Central memory CD8-positive, alpha-beta T cell (primary cell): ENCODE results near the gene CCDC73.
A peak's percentile ranks its signal among the peaks of the same experiment; 100 is the strongest.
"Not testable (repeated sequence)": the region's sequence is repeated elsewhere in the genome, so short reads cannot be mapped to it uniquely, and the experiment has no call there.

ENCODE experiments used
- ATAC-seq: fragments of 150-1000 bp; cut with Tn5 transposase; replicated peaks from 2 replicates; pipeline ENCODE4 v1.10.0; 2022; ENCODE audit warnings: mild to moderate bottlenecking, moderate FRiP score, moderate number of reproducible peaks; ENCODE audit not compliant: poor library complexity, severe bottlenecking; ENCODE audit errors: extremely low read depth
- DNase-seq, 2 donors: peaks; one replicate each; pipeline ENCODE4 v3.0.0; 2021; ENCODE audit warnings: low spot score in 2 of 2
- H3K27ac Mint-ChIP-seq: one replicate; pipeline ENCODE4 v1.8.0; 2022; ENCODE audit warnings: low read depth, mild to moderate bottlenecking, moderate library complexity, mixed read lengths
- H3K27me3 Mint-ChIP-seq: one replicate; pipeline ENCODE4 v1.8.0; 2022; ENCODE audit warnings: mixed read lengths
- H3K36me3 Mint-ChIP-seq: one replicate; pipeline ENCODE4 v1.8.0; 2022; ENCODE audit warnings: mild to moderate bottlenecking, moderate library complexity, mixed read lengths; ENCODE audit not compliant: insufficient read depth
- H3K4me1 Mint-ChIP-seq: one replicate; pipeline ENCODE4 v1.8.0; 2022; ENCODE audit warnings: mixed read lengths
- H3K4me3 Mint-ChIP-seq: one replicate; pipeline ENCODE4 v1.8.0; 2022; ENCODE audit warnings: mild to moderate bottlenecking, moderate library complexity, mixed read lengths
- H3K9me3 Mint-ChIP-seq: one replicate; pipeline ENCODE4 v1.8.0; 2022; ENCODE audit warnings: mixed read lengths

The CCDC73 gene

GRCh38 chr11:32786811-32787210 is 7.7 kb downstream of the CCDC73 start:
- DNase-seq, result no peak
- no peaks in the 10 kb centered on the region for H3K4me1 Mint-ChIP-seq
- H3K27ac Mint-ChIP-seq, result no peak overlapping the region
- H3K27me3 Mint-ChIP-seq, result peaks cover 29% of the 10 kb centered on the region
- peaks cover 2% of the 10 kb centered on the region for H3K36me3 Mint-ChIP-seq
- no peak overlapping the region for H3K4me3 Mint-ChIP-seq
- no peaks in the 10 kb centered on the region for H3K9me3 Mint-ChIP-seq
- no peak for ATAC-seq

- no peak for ATAC-seq
- H3K4me1 Mint-ChIP-seq, result no peaks in the 10 kb centered on the region
- H3K27ac Mint-ChIP-seq, result no peak overlapping the region
- H3K36me3 Mint-ChIP-seq, result no peaks in the 10 kb centered on the region
- peaks cover 29% of the 10 kb centered on the region for H3K27me3 Mint-ChIP-seq
- no peak for DNase-seq
- H3K4me3 Mint-ChIP-seq, result no peak overlapping the region
- H3K9me3 Mint-ChIP-seq, result no peaks in the 10 kb centered on the region
Measured at GRCh38 chr11:32785262-32785661, 9.2 kb downstream of the CCDC73 start.

- no peaks in the 10 kb centered on the region for H3K9me3 Mint-ChIP-seq
- peaks cover 10% of the 10 kb centered on the region for H3K27me3 Mint-ChIP-seq
- ATAC-seq (no peak), DNase-seq (no peak)
- no peak overlapping the region for H3K4me3 Mint-ChIP-seq
- no peaks in the 10 kb centered on the region for H3K4me1 Mint-ChIP-seq
- no peaks in the 10 kb centered on the region for H3K36me3 Mint-ChIP-seq
- no peak overlapping the region for H3K27ac Mint-ChIP-seq
Measured at GRCh38 chr11:32781721-32782120, 12.7 kb downstream of the CCDC73 start.

- not testable (repeated sequence) for ATAC-seq, H3K27ac Mint-ChIP-seq, DNase-seq, H3K4me3 Mint-ChIP-seq, H3K36me3 Mint-ChIP-seq, H3K4me1 Mint-ChIP-seq, H3K9me3 Mint-ChIP-seq
- peaks cover 10% of the 10 kb centered on the region for H3K27me3 Mint-ChIP-seq
Measured at GRCh38 chr11:32780839-32781238, 13.6 kb downstream of the CCDC73 start.

GRCh38 chr11:32779136-32779535 is 15.3 kb downstream of the CCDC73 start:
- DNase-seq, result no peak
- no peaks in the 10 kb centered on the region for H3K36me3 Mint-ChIP-seq
- H3K27me3 Mint-ChIP-seq, result peaks cover 3% of the 10 kb centered on the region
- no peaks in the 10 kb centered on the region for H3K9me3 Mint-ChIP-seq
- H3K4me3 Mint-ChIP-seq, result no peak overlapping the region
- no peak overlapping the region for H3K27ac Mint-ChIP-seq
- peaks cover 11% of the 10 kb centered on the region for H3K4me1 Mint-ChIP-seq
- no peak for ATAC-seq

GRCh38 chr11:32775908-32776307 is 18.6 kb downstream of the CCDC73 start:
- H3K4me3 Mint-ChIP-seq, result peak overlapping the region; percentile 1
- DNase-seq, result no peak
- H3K36me3 Mint-ChIP-seq, result no peaks in the 10 kb centered on the region
- H3K4me1 Mint-ChIP-seq, result peaks cover 11% of the 10 kb centered on the region
- H3K9me3 Mint-ChIP-seq, result no peaks in the 10 kb centered on the region
- H3K27ac Mint-ChIP-seq, result no peak overlapping the region
- H3K27me3 Mint-ChIP-seq, result no peaks in the 10 kb centered on the region
- ATAC-seq, result no peak

- H3K9me3 Mint-ChIP-seq, result no peaks in the 10 kb centered on the region
- ATAC-seq, result no peak
- H3K4me3 Mint-ChIP-seq, result no peak overlapping the region
- no peak for DNase-seq
- peaks cover 11% of the 10 kb centered on the region for H3K4me1 Mint-ChIP-seq
- no peaks in the 10 kb centered on the region for H3K27me3 Mint-ChIP-seq
- H3K36me3 Mint-ChIP-seq, result no peaks in the 10 kb centered on the region
- H3K27ac Mint-ChIP-seq, result no peak overlapping the region
Measured at GRCh38 chr11:32774081-32774480, 20.4 kb downstream of the CCDC73 start.

GRCh38 chr11:32772731-32773130 is 21.7 kb downstream of the CCDC73 start:
- no peak for ATAC-seq
- Mint-ChIP-seq H3K4me1 (peaks cover 11% of the 10 kb centered on the region), H3K9me3 (no peaks in the 10 kb centered on the region), H3K27ac (no peak overlapping the region), H3K27me3 (no peaks in the 10 kb centered on the region), H3K36me3 (no peaks in the 10 kb centered on the region), H3K4me3 (no peak overlapping the region)
- DNase-seq, result no peak

- H3K36me3 Mint-ChIP-seq, DNase-seq, H3K4me3 Mint-ChIP-seq, H3K9me3 Mint-ChIP-seq, H3K4me1 Mint-ChIP-seq, ATAC-seq, H3K27ac Mint-ChIP-seq: not testable (repeated sequence)
- H3K27me3 Mint-ChIP-seq, result peaks cover 52% of the 10 kb centered on the region
Measured at GRCh38 chr11:32761774-32762173, 32.7 kb downstream of the CCDC73 start.

GRCh38 chr11:32758291-32758690 is 36.2 kb downstream of the CCDC73 start:
- H3K9me3 Mint-ChIP-seq, result peaks cover 5% of the 10 kb centered on the region

GRCh38 chr11:32753181-32753580 is 41.3 kb downstream of the CCDC73 start:
- H3K27ac Mint-ChIP-seq, H3K4me1 Mint-ChIP-seq, DNase-seq, ATAC-seq, H3K4me3 Mint-ChIP-seq, H3K9me3 Mint-ChIP-seq, H3K36me3 Mint-ChIP-seq: not testable (repeated sequence)
- peaks cover 49% of the 10 kb centered on the region for H3K27me3 Mint-ChIP-seq

More at GRCh38 chr11:32758291-32758690, 36.2 kb downstream of the CCDC73 start:
- Mint-ChIP-seq H3K27me3 (peaks cover 51% of the 10 kb centered on the region), H3K36me3 (no peaks in the 10 kb centered on the region), H3K27ac (no peak overlapping the region), H3K4me1 (no peaks in the 10 kb centered on the region), H3K4me3 (no peak overlapping the region)
- no peak for ATAC-seq
- DNase-seq, result no peak

GRCh38 chr11:32752001-32752400 is 42.5 kb downstream of the CCDC73 start:
- H3K4me1 Mint-ChIP-seq, result no peaks in the 10 kb centered on the region
- H3K36me3 Mint-ChIP-seq, result no peaks in the 10 kb centered on the region
- ATAC-seq, result no peak
- no peak for DNase-seq
- H3K9me3 Mint-ChIP-seq, result peaks cover 5% of the 10 kb centered on the region
- no peak overlapping the region for H3K4me3 Mint-ChIP-seq
- no peak overlapping the region for H3K27ac Mint-ChIP-seq
- peaks cover 47% of the 10 kb centered on the region for H3K27me3 Mint-ChIP-seq

GRCh38 chr11:32751381-32751780 is 43.1 kb downstream of the CCDC73 start:
- Mint-ChIP-seq H3K27me3 (peaks cover 47% of the 10 kb centered on the region), H3K9me3 (peaks cover 5% of the 10 kb centered on the region), H3K27ac (no peak overlapping the region), H3K36me3 (no peaks in the 10 kb centered on the region), H3K4me1 (no peaks in the 10 kb centered on the region), H3K4me3 (no peak overlapping the region)
- no peak for DNase-seq
- no peak for ATAC-seq

- no peak for DNase-seq
- Mint-ChIP-seq H3K36me3 (no peaks in the 10 kb centered on the region), H3K9me3 (peaks cover 7% of the 10 kb centered on the region), H3K27me3 (peaks cover 40% of the 10 kb centered on the region), H3K4me3 (no peak overlapping the region), H3K4me1 (no peaks in the 10 kb centered on the region), H3K27ac (no peak overlapping the region)
- no peak for ATAC-seq
Measured at GRCh38 chr11:32729976-32730375, 64.5 kb downstream of the CCDC73 start.
